Fibroblast of skin of left biceps (primary cell): ENCODE results near the gene GPR155.

Experiments used
- DNase-seq, 2 experiments: peaks; one replicate each; pipeline ENCODE4 v3.0.0-alpha.2; 2013; ENCODE audit warnings: low read depth in 2 of 2

The GPR155 gene, protein sequence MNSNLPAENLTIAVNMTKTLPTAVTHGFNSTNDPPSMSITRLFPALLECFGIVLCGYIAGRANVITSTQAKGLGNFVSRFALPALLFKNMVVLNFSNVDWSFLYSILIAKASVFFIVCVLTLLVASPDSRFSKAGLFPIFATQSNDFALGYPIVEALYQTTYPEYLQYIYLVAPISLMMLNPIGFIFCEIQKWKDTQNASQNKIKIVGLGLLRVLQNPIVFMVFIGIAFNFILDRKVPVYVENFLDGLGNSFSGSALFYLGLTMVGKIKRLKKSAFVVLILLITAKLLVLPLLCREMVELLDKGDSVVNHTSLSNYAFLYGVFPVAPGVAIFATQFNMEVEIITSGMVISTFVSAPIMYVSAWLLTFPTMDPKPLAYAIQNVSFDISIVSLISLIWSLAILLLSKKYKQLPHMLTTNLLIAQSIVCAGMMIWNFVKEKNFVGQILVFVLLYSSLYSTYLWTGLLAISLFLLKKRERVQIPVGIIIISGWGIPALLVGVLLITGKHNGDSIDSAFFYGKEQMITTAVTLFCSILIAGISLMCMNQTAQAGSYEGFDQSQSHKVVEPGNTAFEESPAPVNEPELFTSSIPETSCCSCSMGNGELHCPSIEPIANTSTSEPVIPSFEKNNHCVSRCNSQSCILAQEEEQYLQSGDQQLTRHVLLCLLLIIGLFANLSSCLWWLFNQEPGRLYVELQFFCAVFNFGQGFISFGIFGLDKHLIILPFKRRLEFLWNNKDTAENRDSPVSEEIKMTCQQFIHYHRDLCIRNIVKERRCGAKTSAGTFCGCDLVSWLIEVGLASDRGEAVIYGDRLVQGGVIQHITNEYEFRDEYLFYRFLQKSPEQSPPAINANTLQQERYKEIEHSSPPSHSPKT

GRCh38 chr2:174486563-174487107 lies at the start of gene GPR155:
Gene GPR155 (minus strand): TSS chr2:174487029. CDS start chr2:174481956, 5,073 bp downstream.
- no peak for DNase-seq

- no peak for DNase-seq
These were observed 49.2 kb upstream of the GPR155 start for GRCh38 chr2:174535757-174536703.

DNA sequence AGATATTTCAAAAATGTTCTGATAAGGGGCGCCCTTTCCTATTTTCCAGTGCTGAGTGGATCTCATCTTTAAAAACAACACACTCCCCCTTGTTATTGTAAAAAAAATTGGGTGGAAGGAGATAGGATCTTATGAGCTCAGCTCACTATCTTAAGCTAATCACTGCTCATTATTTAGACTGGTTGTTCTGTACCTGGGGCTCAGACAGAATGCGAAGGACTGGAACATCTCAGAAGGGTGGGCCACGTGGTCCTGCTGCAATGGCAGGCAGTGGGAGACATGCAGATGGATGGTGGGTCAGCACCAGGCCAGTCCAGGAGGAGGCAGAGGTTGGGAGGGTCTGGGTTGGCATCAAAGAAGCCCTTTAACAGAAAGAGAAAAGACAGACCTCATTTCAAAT lies 48.3 kb upstream of the GPR155 start:
- DNase-seq: no peak

- no peak for DNase-seq
These were observed 43.1 kb upstream of the GPR155 start for GRCh38 chr2:174529916-174530315.

- DNase-seq: no peak
These were observed 41.1 kb upstream of the GPR155 start for GRCh38 chr2:174527959-174528358.

DNA sequence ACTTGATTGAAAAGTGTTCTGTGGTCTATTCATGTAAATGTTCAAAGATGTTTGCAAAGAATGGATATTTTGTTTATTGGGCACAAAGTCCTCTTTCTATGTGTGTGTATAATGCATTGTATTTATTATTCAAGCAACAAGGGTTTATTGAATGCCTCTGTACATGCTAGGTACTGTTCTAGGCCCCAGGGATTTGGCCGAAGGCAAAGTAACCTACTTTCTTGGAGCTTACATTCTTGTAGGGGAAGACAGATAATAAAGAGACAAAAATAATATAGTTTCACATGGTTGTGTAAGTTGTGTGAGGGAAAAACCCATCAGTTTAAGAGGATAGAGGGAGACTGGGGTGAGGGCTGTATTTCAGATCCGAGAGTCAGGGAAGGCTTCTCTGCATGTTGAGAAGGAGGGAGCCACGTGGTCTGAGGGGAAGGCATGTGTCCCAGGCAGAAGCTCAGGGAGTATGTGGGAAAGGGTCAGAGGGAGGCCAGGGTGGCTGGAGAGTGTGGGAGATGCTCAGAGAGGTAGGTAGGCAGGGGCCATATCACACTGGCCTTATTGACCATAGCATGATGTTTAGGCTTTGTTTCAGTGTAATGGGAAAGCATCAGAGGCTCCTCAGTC lies 40.4 kb upstream of the GPR155 start:
- DNase-seq: no peak

DNA sequence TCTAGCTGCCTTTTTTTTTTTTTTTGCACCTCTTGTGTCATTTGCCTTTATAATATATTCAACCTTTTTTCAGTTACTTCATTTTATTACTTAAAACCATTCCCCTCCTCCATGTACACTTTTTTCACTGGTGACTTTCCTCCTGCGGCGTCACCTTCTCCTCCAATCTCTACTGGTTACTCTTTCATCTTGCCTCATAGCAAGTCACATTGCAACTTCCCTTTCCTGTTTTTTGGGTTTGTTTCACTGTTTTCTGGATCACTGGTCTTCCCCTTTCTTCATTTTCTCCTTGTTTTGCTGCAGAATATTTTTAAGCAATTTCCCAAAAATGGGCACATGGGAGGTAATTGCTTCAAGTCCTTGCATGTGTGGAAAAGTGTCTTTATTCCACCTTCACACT lies 37.7 kb upstream of the GPR155 start:
- DNase-seq: no peak

- no peak for DNase-seq
These were observed 35.7 kb upstream of the GPR155 start for GRCh38 chr2:174522553-174522952.

- DNase-seq: no peak
These were observed 31.6 kb upstream of the GPR155 start for GRCh38 chr2:174518395-174518794.

- DNase-seq: no peak
These were observed 29.9 kb upstream of the GPR155 start for GRCh38 chr2:174516501-174517378.

- no peak for DNase-seq
These were observed 25.5 kb upstream of the GPR155 start for GRCh38 chr2:174512345-174512744.

DNA sequence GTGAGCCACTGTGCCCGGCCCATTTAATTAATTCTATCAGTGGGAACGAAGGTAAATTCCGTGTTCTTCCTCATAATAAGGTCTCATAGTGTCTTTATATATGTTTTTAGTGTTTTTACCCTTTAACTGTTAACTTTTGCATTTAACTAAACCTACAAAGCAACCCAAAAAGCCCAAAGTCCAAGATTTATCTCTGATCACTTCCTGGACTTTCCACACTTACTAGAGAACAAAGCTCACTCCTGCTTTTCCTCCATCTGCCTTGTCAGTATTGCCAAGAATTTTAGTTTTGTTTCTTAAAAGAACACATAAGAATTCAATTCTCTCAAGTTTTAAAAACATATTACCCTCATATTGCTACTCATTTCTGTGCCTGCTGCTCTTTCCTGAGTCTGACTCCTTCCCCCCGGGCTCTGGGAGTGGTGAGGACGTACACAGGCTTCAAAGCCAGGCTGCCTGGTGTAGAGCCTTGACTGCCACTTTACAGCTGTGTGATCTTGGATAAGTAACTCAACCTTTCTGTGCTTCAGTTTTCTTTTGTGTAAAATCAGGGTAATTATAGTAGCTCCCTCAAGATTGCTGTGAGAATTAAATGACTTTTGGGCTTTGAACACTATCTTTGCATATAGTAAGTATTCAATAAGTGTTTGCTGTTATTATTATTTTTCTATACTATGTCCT lies 24.9 kb upstream of the GPR155 start:
- DNase-seq: no peak

DNA sequence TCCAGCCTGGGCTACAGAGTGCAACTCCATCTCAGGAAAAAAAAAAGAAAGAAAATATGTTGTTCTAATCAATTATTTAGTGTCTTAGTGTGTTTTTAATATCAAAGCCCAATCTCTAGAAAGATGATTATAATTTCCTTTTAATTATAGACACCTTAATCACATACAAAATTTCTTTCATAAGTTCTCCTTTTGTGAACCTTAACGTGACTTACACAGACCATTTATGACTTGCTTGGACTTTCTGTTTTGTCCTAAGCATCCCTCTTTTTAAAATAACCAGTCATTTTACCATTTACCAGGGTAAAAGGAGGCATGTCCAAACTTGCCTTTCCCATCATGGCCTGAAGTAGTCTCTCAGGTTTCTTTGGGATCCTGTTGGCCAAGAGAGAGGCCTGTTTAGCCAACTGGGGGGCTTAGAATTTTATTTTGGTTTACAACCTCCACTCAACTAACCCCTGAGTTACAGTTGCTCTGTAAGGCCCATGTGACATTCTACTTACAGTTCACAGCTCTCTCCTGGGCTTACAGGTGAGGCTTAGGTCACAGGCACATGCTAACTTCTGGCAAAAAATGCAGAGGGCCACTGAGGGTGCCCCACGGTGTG lies 23.9 kb upstream of the GPR155 start:
- no peak for DNase-seq

DNA sequence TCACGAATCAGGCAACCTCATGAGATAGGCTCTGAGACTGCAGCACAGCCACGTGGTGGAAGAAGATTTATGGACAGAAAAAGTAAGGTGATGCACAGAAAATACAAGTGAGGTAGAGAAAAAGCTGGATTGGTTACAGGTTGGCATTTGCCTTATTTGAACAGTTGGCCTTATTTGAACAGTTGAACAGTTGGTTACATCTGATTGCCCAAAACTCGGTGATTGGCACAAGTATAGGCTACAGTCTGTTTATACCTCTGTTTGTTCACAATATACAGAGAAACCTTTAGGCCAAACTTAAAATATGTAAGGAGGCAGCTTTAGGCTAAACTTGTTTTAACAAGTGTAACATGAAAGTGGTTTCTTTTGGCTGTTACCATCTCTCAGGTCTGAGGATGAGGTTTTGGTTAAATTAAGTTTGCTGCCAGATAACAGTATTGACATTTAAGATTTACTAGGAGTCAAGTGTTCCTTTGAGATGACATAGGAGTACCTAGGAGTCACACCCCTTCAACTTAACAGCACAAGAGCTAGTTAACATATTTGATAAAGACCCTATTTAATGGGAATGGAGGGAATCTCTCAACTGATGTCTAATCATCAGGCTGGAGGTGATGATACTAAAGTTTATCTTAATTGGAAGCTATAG lies 16.5 kb upstream of the GPR155 start:
- DNase-seq: no peak

DNA sequence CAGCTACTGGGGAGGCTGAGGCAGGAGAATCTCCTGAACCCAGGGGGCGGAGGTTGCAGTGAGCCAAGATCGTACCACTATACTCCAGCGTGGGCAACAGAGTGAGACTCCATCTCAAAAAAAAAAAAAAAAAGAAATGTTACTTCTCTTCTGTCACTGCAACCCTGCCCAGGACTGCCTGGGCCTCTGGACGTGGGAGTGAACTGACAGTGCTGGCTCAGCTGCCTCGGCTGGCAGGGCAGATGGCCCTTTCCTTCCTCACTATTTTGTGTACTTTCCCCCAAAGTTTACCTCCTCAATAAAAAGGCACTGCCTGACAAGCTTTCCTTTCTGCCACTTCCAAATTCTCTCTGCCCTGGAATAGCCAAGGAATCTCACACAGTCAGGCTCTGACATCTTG lies 12.5 kb upstream of the GPR155 start:
- DNase-seq: no peak

DNA sequence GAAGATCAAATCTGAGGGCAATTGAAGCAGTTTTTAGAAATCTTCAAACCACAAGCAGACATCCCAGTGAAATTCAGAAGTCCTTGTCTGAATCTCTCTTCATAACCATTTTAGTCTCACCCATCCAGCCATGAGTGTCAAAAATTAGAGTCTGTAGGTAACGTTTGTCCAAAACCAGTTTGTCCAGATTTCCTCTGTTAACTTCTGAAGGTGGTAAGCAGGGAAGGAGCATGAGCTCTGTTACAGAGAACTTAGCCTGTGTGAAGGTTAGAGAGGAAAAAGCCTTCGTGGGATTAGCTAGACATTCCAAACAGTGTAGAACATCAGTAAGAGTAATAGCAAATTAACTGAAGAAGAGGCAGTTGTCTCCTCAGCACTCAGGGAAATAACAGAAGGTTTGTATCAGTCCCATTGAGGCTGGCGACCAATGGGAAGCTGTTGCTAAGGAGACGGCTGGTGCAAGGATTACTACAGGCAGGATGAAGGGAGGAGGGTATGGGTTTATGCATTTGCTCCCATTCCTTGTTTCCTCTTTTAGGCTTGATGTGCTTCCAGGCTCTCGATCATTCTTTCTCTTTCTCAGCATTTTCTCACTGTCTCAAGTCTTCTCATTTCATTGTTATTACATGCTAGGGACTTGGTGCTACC lies 8.7 kb upstream of the GPR155 start:
- no peak for DNase-seq

- DNase-seq: no peak
These were observed 6.9 kb upstream of the GPR155 start for GRCh38 chr2:174493549-174494331.
